CD4-positive, alpha-beta T cell treated with Interleukin-12 subunit alpha and Interleukin-12 subunit beta, for 1 hour (primary cell): ENCODE results near the gene TMIGD3.
"Not testable (repeated sequence)": the region's sequence is repeated elsewhere in the genome, so short reads cannot be mapped to it uniquely, and the experiment has no call there.

Source experiments
- DNase-seq: peaks from one replicate; pipeline ENCODE4 v3.0.0-alpha.2; 2020

TMIGD3 gene

GRCh38 chr1:111503585-111504060 is at the start of gene TMIGD3, which contains the start of gene ADORA3:
TSS of gene TMIGD3 (minus strand) at chr1:111503633. CDS start at chr1:111503354, 279 bp downstream.
TSS of gene ADORA3 (minus strand) at chr1:111503633. CDS start at chr1:111503354, 279 bp downstream.
- DNase-seq: peak; percentile 27

- DNase-seq: no peak
Observed at GRCh38 chr1:111553196-111553595, 49.8 kb upstream of the TMIGD3 start.

DNA sequence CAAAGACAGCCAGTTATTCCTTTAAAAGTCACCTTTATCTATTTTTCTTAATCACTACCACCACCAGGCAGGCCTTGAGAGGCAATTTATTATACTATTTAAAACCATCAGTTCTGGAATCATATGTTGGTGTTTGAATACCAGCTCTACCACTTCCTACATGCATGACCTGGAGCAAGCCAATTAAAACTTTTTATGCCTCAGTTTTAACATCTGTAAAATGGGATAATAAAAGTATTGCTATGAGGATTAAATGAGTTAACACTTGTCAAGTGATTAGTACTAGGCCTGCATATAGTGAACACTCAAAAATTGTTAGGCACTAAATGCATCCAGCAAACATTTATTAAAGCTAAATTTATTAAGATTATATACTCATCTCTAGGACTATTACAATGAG is 49.2 kb upstream of the TMIGD3 start:
- no peak for DNase-seq

DNA sequence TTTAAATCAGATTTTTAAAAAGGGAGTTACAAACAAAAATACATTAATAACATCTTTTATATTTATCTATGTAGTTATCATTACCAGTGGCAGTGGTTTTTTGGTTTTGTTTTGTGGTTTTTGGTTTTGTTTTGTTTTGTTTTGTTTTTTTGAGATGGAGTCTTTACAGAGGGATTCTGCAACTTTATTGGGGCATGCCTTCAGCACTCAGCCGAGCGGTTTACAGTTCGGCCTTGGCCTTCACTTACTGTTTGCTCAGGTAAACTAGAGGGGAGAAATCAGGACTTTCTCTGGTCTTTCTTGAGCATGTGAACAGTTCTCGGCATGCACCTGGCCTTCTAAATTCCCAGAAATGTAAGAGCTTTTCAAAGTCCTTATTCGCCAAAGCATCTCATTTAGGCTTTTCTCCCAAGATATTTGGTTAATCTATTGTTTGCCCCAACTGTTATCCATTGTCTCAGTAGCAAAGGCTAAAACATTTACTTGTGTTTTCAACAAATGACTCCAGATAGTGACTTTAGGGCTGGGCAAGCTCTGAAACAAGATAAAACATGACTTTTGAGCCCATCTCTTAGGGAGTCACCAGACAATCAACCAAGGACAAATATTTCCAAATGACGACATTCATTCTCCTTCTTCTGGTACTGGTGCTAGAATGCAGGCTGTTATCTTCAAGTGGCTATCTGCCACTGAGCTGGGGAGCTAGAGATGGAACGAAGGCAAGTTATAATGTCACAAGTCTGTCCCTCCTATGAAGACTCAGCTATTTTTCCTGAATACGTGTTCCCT is 48.4 kb upstream of the TMIGD3 start:
- no peak for DNase-seq

- not testable (repeated sequence) for DNase-seq
Observed at GRCh38 chr1:111547786-111548185, 44.4 kb upstream of the TMIGD3 start.

GRCh38 chr1:111542187-111542586 is 38.8 kb upstream of the TMIGD3 start:
- no peak for DNase-seq

GRCh38 chr1:111541721-111542120 is 38.3 kb upstream of the TMIGD3 start:
- DNase-seq: no peak

- DNase-seq: no peak
Observed at GRCh38 chr1:111540928-111541327, 37.5 kb upstream of the TMIGD3 start.

DNA sequence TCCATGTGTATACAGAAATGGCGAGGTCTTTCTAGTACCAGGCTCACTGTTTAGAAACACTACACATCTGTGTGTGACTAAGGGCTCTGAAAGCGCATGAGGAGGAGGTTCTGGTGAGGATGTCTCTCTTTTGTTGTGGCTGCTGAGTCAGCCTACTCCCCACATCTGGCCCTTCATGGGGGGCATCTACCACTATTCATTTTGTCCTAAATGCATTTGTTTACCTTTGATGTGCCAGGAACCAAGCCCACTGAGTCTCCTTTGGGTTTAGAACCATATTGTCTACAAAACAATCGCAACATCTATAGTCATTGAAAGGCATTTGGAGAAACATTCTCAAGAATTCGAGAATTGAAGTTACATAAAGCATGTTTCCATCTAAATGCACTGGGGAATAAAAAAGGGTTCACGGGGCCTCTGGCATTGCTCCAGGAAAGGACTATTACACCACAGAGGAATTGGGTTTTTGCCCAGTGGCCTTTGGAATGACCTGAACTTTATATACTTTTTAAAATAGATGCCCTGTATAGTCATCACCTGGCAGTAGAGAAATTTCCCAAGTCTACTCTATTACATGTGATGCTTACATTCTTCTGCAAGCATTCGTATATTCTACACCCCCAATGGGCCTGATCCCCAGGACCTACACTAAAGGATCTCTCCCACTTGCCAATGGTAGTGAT is 35.1 kb upstream of the TMIGD3 start:
- no peak for DNase-seq

DNA sequence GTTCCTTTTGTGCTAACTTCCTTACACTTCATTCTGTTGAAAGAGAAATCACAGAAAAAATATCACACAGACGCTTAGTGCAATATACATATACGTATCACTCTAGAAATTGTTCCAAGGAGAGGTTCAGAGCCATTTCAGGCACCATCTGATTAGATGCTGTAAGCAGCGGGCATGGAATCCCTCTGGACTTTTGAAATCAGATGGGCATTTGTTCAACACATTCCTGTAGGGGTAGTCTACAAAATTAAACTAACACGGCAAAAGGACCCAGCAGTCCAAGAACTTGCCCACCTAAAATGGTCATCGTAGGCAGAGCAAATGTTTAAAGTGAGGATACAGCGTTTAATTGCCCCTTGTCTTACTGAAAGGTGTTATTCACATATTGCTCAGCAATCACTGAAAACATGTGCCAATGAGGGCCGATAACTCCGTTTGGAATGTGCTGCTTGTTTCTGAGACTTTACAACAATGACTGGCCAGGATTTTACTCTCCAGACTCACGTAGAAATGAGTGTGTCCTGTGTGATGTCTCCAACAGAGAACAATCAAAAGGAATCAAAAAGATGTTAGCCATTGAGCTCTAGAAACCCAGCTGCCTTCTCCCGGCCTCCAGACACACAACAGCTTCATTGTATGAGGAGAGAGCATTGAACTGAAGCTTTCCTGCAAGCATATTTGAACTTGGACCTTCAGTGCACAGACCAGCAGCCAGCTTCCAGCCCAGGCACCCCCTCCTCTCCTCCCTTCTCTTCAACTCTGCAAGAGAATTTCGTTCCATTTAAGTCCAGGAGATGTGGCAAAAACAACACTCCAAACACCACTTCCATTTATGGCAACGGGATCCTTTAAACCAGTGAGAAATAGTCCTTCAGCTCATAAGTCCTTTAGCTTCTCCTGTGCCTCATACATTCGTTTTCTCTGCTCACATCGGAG is 32.1 kb upstream of the TMIGD3 start:
- DNase-seq: no peak

GRCh38 chr1:111520053-111520452 is 16.6 kb upstream of the TMIGD3 start:
- no peak for DNase-seq

GRCh38 chr1:111517469-111518225 is 14.2 kb upstream of the TMIGD3 start:
- DNase-seq: peak; percentile 60

- DNase-seq: peak; percentile 45
Observed at GRCh38 chr1:111516005-111516535, 12.6 kb upstream of the TMIGD3 start.

DNA sequence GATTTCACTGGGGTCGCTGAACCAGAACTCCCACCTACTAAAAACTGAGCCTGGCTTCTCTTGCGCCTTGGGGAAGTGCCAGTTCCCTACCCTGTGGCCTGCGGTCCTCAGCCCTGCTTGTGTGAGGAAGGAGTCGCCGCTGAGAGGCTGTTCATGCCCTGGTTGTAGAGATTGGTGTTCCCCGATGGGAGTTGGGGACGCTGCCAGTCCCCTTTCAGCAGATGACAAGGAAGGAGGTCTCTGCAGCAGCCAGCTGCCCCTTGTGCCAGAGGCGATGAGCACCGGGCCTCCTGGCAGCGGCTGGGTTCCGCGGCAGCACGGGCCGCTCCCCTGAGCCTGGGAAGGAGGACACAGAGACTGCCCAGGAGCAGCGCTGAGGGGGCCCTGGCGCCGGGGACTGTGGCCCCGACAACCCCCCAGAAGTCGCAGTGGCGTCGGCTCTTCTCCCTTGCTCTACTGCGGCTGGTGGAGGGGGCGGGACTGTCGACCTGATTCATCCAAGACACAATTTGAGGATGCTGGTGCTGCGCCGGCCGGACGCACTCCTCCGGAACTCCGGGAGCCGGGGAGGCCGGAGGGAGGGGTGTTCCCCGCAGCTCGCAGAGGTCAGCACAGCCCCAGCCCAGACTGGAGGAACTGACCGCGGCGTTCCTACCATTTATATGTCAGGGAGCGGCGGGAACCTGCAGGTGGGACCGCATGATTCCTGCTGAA is 12.0 kb upstream of the TMIGD3 start:
- DNase-seq: no peak

GRCh38 chr1:111513410-111514020 is 10.1 kb upstream of the TMIGD3 start:
- no peak for DNase-seq

DNA sequence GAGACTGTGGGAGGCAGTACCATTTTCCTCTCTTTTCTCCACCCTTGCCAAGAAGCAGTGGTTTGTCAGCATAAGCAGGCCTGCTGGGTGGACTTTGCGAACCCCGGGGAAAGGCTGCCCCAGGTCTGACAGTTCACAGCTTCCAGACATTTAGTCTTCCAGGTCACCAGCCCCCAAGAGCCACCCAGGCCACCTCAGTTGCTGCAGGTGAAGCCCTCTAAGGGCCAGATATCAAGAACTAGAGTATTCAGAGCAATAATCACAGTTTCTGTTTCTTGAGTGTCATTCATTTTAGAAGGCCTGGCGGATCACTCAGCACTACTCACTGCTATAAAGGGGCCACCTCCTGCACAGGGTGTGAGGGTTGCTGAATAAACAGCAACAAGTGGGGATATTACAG is 9.5 kb upstream of the TMIGD3 start:
- no peak for DNase-seq

- DNase-seq: no peak
Observed at GRCh38 chr1:111512132-111512889, 8.9 kb upstream of the TMIGD3 start.

DNA sequence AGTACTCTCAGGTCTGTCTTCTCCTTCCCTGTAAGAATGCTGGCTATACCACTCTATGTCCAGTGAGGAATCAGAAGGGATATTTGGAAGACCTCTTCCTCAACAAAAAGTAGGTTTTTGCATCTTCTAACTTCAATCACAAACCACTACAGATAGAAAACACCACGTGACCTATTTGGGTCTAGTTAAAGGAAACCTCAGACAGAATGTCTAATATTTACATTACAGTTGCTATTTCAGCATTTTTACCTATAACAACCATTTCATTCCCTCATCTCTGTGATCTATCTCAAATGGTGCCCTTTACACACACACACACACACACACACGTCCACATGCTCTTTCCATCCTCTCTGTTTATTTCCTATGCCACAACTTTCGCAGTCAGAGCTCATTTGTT is 7.9 kb upstream of the TMIGD3 start:
- DNase-seq: peak; percentile 35

DNA sequence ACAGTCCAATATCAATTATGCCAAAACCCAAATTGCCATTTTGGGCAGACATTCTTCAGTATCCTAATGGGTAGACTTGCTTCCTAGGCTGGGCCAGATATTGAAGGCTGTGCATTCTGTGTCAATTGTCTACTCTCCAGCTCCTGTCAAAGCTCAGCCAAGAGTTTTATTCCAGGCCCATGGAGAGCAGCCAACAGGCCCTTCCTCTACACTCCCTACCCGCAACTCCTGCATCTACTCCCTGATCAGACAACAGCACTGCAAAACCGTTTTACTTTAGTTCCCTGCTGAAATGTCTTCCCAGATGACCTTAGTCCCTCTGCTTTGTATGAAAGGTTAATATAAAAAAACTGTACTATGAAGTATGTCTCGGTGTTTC is 6.6 kb upstream of the TMIGD3 start:
- DNase-seq: no peak
